ENCODE data around the gene PRXL2A.

Gene PRXL2A

GRCh38 chr10:80444646-80445319 is 36.4 kb downstream of the PRXL2A start:
- peak; percentile 73 for DNase-seq (ENCODE audit: low read depth)

- no peak for DNase-seq (ENCODE audit: low read depth)
These were observed 39.3 kb downstream of the PRXL2A start for GRCh38 chr10:80447436-80448190.

GRCh38 chr10:80448209-80448942 is 40.0 kb downstream of the PRXL2A start:
- no peak for DNase-seq (ENCODE audit: low read depth)

GRCh38 chr10:80449520-80449919 is 41.2 kb downstream of the PRXL2A start:
- no peak for DNase-seq (ENCODE audit: low read depth)

GRCh38 chr10:80451132-80451531 is 42.8 kb downstream of the PRXL2A start:
- no peak for DNase-seq (ENCODE audit: low read depth)

GRCh38 chr10:80452069-80452468 is 43.7 kb downstream of the PRXL2A start:
- DNase-seq (ENCODE audit: low read depth): no peak

- DNase-seq (ENCODE audit: low read depth): no peak
These were observed 44.3 kb downstream of the PRXL2A start for GRCh38 chr10:80452640-80453039.

- no peak for DNase-seq (ENCODE audit: low read depth)
These were observed 44.9 kb downstream of the PRXL2A start for GRCh38 chr10:80453056-80453841.

GRCh38 chr10:80453842-80454512 is 45.6 kb downstream of the PRXL2A start, which contains the start of gene TSPAN14:
Gene TSPAN14 (plus strand): TSS chr10:80454310. CDS start chr10:80489234, 34,924 bp downstream.
- peak; percentile 89 for DNase-seq (ENCODE audit: low read depth)

- DNase-seq (ENCODE audit: low read depth): no peak
These were observed 46.4 kb downstream of the PRXL2A start for GRCh38 chr10:80454513-80455460.

GRCh38 chr10:80455461-80456349 is 47.4 kb downstream of the PRXL2A start:
- DNase-seq (ENCODE audit: low read depth): no peak

- DNase-seq (ENCODE audit: low read depth): no peak
These were observed 49.4 kb downstream of the PRXL2A start for GRCh38 chr10:80457554-80458262.

- no peak for DNase-seq (ENCODE audit: low read depth)
These were observed 49.9 kb downstream of the PRXL2A start for GRCh38 chr10:80458263-80458625.

GRCh38 chr10:80458638-80459037 is 50.3 kb downstream of the PRXL2A start:
- no peak for DNase-seq (ENCODE audit: low read depth)

- peak; percentile 64 for DNase-seq (ENCODE audit: low read depth)
These were observed 50.9 kb downstream of the PRXL2A start for GRCh38 chr10:80459047-80459865.

- DNase-seq (ENCODE audit: low read depth): peak; percentile 81
These were observed 52.3 kb downstream of the PRXL2A start for GRCh38 chr10:80460399-80461207.

Measured in amniotic epithelial cell (primary cell).